ENCODE data around the gene EIF3L.
"Not testable (repeated sequence)": the region's sequence is repeated elsewhere in the genome, so short reads cannot be mapped to it uniquely, and the experiment has no call there.

EIF3L gene

GRCh38 chr22:37849089-37849751, at the start of gene EIF3L:
Gene EIF3L (plus strand): TSS chr22:37849419. CDS start chr22:37849450, 31 bp downstream.
- DNase-seq (ENCODE audit: low spot score): peak; percentile 87

- not testable (repeated sequence) for DNase-seq (ENCODE audit: low spot score)
These were observed 49.2 kb upstream of the EIF3L start for GRCh38 chr22:37799979-37800378.

- no peak for DNase-seq (ENCODE audit: low spot score)
These were observed 47.3 kb upstream of the EIF3L start for GRCh38 chr22:37801946-37802309.

DNA sequence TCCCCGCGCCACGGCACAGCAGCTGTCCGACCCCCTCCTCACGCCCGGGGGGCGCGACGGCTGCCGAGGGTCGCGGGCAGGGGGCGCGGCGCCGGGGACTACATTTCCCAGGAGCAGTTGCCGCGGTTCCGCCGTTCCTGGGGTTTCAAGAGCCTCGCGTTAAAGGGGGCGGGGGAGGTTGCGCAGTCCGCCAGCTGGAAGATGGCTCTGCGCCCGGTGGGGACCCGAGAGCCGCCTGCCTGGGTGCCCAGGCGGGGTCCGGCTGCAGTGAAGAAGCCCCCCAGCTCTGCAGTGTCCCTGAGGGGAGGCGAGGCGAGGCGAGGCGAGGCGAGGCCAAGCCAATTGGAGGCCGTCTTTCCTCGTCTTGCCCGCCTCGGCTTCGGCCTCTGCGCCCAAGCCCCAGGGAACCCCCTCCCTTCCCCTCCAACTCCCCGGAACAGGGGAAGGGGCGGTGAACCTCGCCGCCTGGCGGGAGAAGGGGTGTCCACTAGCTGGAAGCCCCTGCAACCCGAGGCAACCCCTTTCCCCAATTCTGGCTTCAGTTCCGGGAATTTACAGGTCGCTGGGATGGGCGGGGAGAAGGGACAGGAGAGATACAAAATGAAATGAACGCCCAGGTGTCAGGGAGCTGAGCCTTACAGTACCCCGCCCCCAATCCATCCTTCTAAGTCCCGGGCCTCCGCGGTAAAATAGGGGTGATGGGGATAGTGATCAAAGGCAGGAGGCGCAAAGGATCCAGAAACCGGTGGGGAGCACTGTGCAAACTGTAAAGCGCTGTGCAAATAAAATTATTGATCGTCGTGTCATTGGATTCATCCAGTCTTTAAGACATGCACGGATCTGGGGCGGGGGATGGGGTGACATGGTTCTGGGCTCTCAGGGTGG, 46.7 kb upstream of the EIF3L start:
- DNase-seq (ENCODE audit: low spot score): no peak

GRCh38 chr22:37803195-37803638, 46.0 kb upstream of the EIF3L start:
- no peak for DNase-seq (ENCODE audit: low spot score)

DNA sequence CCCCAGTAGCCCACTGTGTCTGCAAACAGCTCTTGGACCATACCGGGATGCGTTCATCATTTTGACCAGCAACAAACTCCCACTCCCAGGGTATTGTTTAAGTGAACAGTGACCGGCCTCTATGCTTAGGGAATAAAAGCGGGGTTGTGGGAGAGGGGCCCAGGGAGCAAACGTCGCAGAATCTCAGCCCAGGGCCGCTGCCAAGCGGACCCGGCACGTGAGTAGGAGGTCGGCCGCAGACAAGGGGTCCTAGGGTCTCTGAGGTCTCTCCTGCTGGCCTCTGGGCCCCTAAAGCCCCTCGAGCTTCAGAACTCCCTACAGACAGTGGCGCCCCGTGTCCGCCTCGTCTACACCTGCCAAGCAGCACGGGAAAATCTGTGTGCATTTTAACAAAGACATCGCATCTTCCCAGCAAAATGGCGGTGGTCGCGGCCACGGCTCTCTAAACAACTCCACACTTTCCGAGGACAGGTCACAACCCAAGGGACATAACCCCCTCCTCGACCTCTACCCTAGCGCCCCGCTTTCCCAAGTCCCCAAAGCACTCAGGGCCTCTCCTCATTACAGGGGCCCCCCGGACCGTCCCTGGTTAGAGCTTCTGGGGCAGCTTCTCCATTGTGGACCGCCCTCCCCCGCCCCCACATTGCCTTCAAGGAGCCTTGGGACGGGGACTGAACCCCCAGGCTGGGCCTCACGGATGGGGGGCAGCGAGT, 45.4 kb upstream of the EIF3L start:
- DNase-seq (ENCODE audit: low spot score): no peak

- no peak for DNase-seq (ENCODE audit: low spot score)
These were observed 44.8 kb upstream of the EIF3L start for GRCh38 chr22:37804352-37804880.

DNA sequence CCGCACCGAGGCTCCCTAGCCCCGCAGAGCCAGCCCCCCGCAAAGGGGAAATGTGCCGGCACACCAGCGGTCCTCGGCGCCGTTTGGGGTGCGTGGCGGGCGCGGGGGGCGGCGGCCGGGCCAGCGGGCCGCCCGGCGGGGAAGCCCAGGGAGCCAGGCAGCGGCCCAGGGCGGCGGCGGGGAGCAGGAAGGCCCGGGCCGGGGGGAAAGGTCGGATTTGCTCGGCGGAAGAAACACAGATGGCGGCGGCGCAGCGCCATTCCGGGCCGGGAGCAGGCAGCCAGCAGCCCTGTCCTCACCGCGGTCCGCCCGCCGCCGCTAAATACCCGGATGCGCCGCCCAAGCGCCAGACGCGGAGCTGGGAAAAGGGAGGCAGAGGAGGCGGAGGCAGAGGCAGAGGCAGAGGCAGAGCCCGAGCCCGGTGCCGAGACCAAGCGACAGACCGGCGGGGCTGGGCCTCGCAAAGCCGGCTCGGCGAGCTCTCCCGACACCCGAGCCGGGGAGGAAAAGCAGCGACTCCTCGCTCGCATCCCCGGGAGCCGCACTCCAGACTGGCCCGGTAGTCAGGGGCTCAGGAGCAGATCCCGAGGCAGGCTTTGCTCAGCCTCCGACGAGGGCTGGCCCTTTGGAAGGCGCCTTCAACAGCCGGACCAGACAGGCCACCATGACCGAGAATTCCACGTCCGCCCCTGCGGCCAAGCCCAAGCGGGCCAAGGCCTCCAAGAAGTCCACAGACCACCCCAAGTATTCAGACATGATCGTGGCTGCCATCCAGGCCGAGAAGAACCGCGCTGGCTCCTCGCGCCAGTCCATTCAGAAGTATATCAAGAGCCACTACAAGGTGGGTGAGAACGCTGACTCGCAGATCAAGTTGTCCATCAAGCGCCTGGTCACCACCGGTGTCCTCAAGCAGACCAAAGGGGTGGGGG, 44.1 kb upstream of the EIF3L start:
- peak; percentile 70 for DNase-seq (ENCODE audit: low spot score)

GRCh38 chr22:37805810-37806277, 43.4 kb upstream of the EIF3L start:
- DNase-seq (ENCODE audit: low spot score): no peak

DNA sequence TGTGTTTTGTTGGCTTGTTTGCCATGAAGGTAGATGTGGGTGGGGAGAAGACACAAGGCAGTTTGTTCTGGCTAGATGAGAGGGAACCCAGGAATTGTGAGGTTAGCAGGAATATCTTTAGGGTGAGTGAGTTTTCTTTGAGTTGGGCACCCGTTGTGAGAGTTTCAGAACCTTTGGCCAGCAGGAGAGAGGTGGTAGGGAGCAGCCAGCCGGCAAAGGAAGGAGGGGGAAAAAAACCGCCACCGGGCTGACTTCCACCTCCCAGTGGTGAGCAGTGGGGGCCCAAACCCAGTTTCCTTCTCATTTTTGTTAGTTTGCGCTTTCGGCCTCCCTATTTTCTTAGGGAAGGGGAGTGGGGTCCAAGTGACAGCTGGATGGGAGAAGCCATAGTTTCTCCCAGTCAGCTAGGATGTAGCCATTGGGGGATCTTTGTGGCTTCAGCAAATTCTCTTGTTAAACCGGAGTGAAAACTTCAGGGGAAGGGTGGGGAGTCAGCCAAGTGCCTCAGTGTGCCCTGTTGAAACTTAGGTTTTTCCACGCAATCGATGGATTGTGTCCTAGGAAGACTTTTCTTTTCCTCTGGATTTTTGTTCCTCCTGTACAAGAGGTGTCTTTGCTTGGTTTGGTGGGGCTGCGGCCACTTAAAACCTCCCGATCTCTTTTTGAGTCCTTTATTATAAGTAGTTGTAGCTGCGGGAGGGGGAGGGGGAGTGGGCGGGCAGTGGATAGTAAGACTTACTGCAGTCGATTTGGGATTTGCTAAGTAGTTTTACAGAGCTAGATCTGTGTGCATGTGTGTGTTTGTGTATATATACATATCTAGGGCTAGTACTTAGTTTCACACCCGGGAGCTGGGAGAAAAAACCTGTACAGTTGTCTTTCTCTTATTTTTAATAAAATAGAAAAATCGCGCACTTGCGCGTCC, 42.5 kb upstream of the EIF3L start:
- DNase-seq (ENCODE audit: low spot score): no peak

GRCh38 chr22:37807410-37808293, 41.6 kb upstream of the EIF3L start, which contains the start of gene GCAT:
Gene GCAT (plus strand): TSS chr22:37807934. CDS start chr22:37807968, 34 bp downstream.
- DNase-seq (ENCODE audit: low spot score): peak; percentile 93

GRCh38 chr22:37808294-37808657, 40.9 kb upstream of the EIF3L start:
- DNase-seq (ENCODE audit: low spot score): no peak

- no peak for DNase-seq (ENCODE audit: low spot score)
These were observed 39.4 kb upstream of the EIF3L start for GRCh38 chr22:37809672-37810333.

DNA sequence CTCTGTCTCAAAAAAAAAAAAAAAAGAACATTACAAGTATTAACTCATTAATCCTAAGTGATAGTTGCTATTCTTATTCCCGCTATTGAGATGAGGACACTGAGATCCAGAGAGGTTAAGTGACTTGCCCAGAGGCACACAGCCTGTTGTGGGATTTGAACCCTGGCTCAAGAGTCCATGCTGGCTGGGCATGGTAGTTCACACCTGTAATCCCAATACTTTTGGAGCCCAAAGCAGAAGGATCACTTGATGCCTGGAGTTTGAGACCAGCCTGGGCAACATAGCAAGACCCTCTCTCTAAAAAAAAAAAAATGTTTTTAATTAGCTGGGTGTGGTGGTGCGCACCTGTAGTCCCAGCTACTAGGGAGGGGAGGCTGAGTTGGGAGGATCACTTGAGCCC, 37.4 kb upstream of the EIF3L start:
- DNase-seq (ENCODE audit: low spot score): no peak

DNA sequence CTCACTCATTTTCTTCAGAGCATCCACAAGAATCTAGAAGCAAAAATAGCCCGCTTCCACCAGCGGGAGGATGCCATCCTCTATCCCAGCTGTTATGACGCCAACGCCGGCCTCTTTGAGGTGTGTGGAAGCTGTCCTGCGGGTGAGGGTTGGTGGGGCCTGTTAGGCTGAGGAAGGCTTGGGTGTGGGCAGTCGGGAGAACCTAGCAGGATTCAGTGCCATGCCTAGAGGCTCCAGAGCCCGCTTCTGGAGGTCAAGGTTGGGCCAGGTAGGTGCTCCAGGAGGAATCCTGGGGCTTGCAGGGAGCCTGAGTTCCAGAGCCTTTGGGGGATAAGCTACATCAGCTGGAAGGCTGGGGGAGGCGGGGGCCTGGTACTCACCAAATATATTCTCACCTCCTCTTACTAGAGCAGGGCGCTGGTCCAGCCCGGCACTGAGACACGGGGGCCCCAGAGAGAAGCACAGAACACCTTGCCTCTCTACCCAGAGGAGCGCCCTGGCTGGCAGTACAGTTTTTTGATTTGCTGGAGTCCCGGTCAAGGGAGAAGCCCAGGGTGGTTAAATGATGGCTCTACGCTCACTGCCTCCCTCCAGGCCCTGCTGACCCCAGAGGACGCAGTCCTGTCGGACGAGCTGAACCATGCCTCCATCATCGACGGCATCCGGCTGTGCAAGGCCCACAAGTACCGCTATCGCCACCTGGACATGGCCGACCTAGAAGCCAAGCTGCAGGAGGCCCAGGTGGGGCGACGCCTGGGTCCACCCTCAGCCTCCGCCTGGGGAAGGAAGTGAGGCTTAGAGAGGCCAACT, 36.1 kb upstream of the EIF3L start:
- DNase-seq (ENCODE audit: low spot score): no peak

GRCh38 chr22:37815593-37815992, 33.6 kb upstream of the EIF3L start:
- DNase-seq (ENCODE audit: low spot score): no peak

DNA sequence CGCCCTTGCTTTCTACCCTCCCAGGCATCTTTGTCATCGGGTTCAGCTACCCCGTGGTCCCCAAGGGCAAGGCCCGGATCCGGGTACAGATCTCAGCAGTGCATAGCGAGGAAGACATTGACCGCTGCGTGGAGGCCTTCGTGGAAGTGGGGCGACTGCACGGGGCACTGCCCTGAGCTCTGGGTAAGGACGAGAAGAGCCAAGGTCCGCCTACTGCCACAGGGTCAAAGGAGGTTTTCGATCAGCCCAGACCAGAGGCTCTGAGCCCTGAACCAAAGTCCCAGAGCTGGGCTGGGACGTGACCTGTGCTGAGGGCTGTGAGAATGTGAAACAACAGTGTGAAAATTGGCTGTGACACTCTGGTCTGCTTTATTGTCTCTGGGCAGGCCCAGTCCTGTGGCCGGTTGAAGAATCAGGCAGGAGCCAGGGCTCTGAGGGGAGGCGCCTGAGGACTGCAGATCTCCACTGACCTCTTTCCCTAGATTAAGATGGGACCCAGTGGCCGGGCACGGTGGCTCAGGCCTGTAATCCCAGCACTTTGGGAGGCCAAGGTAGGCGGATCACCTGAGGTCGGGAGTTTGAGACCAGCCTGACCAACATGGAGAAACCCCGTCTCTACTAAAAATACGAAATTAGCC, 32.6 kb upstream of the EIF3L start:
- DNase-seq (ENCODE audit: low spot score): no peak
